Fibroblast of mammary gland (primary cell): ENCODE data around the gene LYRM4.

Source experiments
- DNase-seq: peaks from one replicate; pipeline ENCODE4 v3.0.0-alpha.2; 2010; ENCODE audit warnings: low read depth
- H3K4me3 ChIP-seq: 2 replicates; pipeline ENCODE4 v1.5.1; 2011; ENCODE audit warnings: low read depth, mild to moderate bottlenecking, low read length, moderate library complexity; ENCODE audit not compliant: control insufficient read depth
- CTCF ChIP-seq: conservative IDR thresholded peaks from 2 replicates; pipeline ENCODE4 v1.5.1; 2011; ENCODE audit warnings: low read depth, low read length, inconsistent platforms; ENCODE audit not compliant: control insufficient read depth, insufficient read depth

LYRM4 gene

GRCh38 chr6:5260661-5261544, at the start of gene LYRM4, which contains the start of gene FARS2:
Gene LYRM4, minus strand, starts transcription at chr6:5260950. Its CDS starts 217 bp downstream, at chr6:5260733.
Gene FARS2, plus strand, starts transcription at chr6:5261513.
- H3K4me3 ChIP-seq = peak within 1 kb of the TSS; percentile 97
- peak; percentile 74 for DNase-seq
- peak; percentile 8 for TF ChIP-seq CTCF

- TF ChIP-seq CTCF = no peak
- no peak overlapping the region for H3K4me3 ChIP-seq
- DNase-seq = peak; percentile 56
These were observed 47.3 kb upstream of the LYRM4 start for GRCh38 chr6:5308066-5308465.

- DNase-seq = no peak
- no peak overlapping the region for H3K4me3 ChIP-seq
- no peak for TF ChIP-seq CTCF
These were observed 46.3 kb upstream of the LYRM4 start for GRCh38 chr6:5307058-5307457.

- TF ChIP-seq CTCF = no peak
- H3K4me3 ChIP-seq = no peak overlapping the region
- DNase-seq = peak; percentile 11
These were observed 45.3 kb upstream of the LYRM4 start for GRCh38 chr6:5305968-5306626.

- TF ChIP-seq CTCF = no peak
- no peak for DNase-seq
These were observed 42.9 kb upstream of the LYRM4 start for GRCh38 chr6:5303682-5304081.

GRCh38 chr6:5302995-5303622, 42.4 kb upstream of the LYRM4 start:
- peak; percentile 19 for TF ChIP-seq CTCF
- no peak overlapping the region for H3K4me3 ChIP-seq
- DNase-seq = peak; percentile 10

More at GRCh38 chr6:5303682-5304081, 42.9 kb upstream of the LYRM4 start:
- H3K4me3 ChIP-seq = no peak overlapping the region
